Right lobe of liver (tissue), 6 donors: Measurements from ENCODE around the gene TMEM190. TPM values are rescaled to one million over a fixed set of nuclear protein-coding genes. Genes with fewer than 3 reads are reported as not detected.
A peak's percentile ranks its signal among the peaks of the same experiment; 100 is the strongest.
"Not testable (repeated sequence)": the region's sequence is repeated elsewhere in the genome, so short reads cannot be mapped to it uniquely, and the experiment has no call there.

Experiments
- ATAC-seq, 4 donors: fragments of 200-7000 bp; cut with Tn5 transposase; one replicate each; pipeline ENCODE4 v1.9.1; 2020; ENCODE audit warnings: mild to moderate bottlenecking in 4 of 4, moderate library complexity in 4 of 4
- DNase-seq, 3 donors: peaks; one replicate each; pipeline ENCODE4 v3.0.0-alpha.2; 2020
- H3K27ac ChIP-seq, 3 donors: fragments of 200-600 bp; one replicate each; pipeline ENCODE4 v1.8.0; 2022
- H3K27me3 ChIP-seq, 2 donors: fragments of 200-600 bp; one replicate each; pipeline ENCODE4 v1.8.0; 2022
- H3K36me3 ChIP-seq, 4 donors: fragments of 200-600 bp; sonication (generic) in 1 of 4; one replicate each; pipeline versions ENCODE4 v1.5.1 to v1.8.0; 2017 to 2022; ENCODE audit warnings: control low read depth in 1 of 4
- H3K4me1 ChIP-seq, 4 donors: fragments of 200-600 bp; sonication (generic) in 1 of 4; one replicate each; pipeline versions ENCODE4 v1.5.1 to v1.8.0; 2017 to 2022; ENCODE audit warnings: control low read depth in 1 of 4
- H3K4me3 ChIP-seq, 3 donors: fragments of 200-600 bp; one replicate each; pipeline ENCODE4 v1.8.0; 2022
- H3K9me3 ChIP-seq, 4 donors: fragments of 200-600 bp; sonication (generic) in 1 of 4; one replicate each; pipeline versions ENCODE4 v1.5.1 to v1.8.0; 2017 to 2022; ENCODE audit warnings: control low read depth in 1 of 4
- POLR2A ChIP-seq: fragments of 450-650 bp; IDR thresholded peaks from one replicate; pipeline ENCODE4 v1.6.1; 2017; ENCODE audit warnings: antibody characterized with exemption, mild to moderate bottlenecking
- WGBS: methylation state at CpG from one replicate; pipeline ENCODE4 v1.1.6; 2018; ENCODE audit warnings: low coverage, low lambda C conversion rate; ENCODE audit not compliant: insufficient coverage; ENCODE audit errors: missing lambda C conversion rate; 5-methylcytosine and 5-hydroxymethylcytosine counted together
- intact Hi-C, 2 donors: fragments of 100-400 bp; cut with DNase I; formaldehyde crosslinking; loops; one replicate each; pipeline versions ENCODE4 v1.11.2 to v1.14.1; 2022
- total RNA-seq, 6 experiments: library from RNA; depleted of rRNA in 2 of 6; stranded (reverse); fragments of >200 nt in 2 of 6; fragmentation: NEBNext Ultra II Directional in 3 of 6; extraction: Animal tissue kit (Norgen Biotek cat#: 25700) in 3 of 6; gene quantifications; one replicate each; pipeline versions ENCODE4 v1.1.0 to v1.2.4, GENCODE V29; 2016 to 2023
- TF ChIP-seq, protein P1 (sequence below), 4 donors: fragments of 200-600 bp in 3 of 4; fragments of 450-650 bp in 1 of 4; IDR thresholded peaks; one replicate each; pipeline versions ENCODE4 v1.5.1 to v1.8.0; 2016 to 2022; ENCODE audit warnings: antibody characterized with exemption in 4 of 4, mild to moderate bottlenecking in 2 of 4
- donor health status: DM: no; HTN: yes; CAD: no.
- donor health status: DM: no; HTN: no; CAD: no.
- donor health status: DM: no; HTN: no; CAD: no.
- donor health status: DM: no; HTN: yes; CAD: no.
- donor health status: DM: no; HTN: yes; CAD: no.

The TMEM190 gene
- total RNA-seq, 6 experiments from 2014 or later, result not detected

GRCh38 chr19:55406091-55406825 lies 29.6 kb downstream of the TMEM190 start:
- DNase-seq (no peak), ATAC-seq (no peak)
- TF ChIP-seq POLR2A, result no peak
- TF ChIP-seq, protein P1, sequence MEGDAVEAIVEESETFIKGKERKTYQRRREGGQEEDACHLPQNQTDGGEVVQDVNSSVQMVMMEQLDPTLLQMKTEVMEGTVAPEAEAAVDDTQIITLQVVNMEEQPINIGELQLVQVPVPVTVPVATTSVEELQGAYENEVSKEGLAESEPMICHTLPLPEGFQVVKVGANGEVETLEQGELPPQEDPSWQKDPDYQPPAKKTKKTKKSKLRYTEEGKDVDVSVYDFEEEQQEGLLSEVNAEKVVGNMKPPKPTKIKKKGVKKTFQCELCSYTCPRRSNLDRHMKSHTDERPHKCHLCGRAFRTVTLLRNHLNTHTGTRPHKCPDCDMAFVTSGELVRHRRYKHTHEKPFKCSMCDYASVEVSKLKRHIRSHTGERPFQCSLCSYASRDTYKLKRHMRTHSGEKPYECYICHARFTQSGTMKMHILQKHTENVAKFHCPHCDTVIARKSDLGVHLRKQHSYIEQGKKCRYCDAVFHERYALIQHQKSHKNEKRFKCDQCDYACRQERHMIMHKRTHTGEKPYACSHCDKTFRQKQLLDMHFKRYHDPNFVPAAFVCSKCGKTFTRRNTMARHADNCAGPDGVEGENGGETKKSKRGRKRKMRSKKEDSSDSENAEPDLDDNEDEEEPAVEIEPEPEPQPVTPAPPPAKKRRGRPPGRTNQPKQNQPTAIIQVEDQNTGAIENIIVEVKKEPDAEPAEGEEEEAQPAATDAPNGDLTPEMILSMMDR (IDR thresholded peaks at IDR 0.05), result no peak
- WGBS, result 76% methylated on average over 13 of the region's 14 CpGs
- H3K27me3 ChIP-seq, result no peaks in the 10 kb centered on the region
- H3K9me3 ChIP-seq, result no peaks in the 10 kb centered on the region
- peaks cover 0 to 17% (median 3%) of the 10 kb centered on the region in 4 donors for H3K36me3 ChIP-seq
- H3K27ac ChIP-seq, result no peak overlapping the region
- no peak overlapping the region for H3K4me3 ChIP-seq
- peaks cover 0 to 2% (median 0%) of the 10 kb centered on the region in 4 donors for H3K4me1 ChIP-seq
- intact Hi-C loops, result loop anchor here in 1 of 2 donors (10.0 kb wide), 1 partner anchor 101 kb away; no protein-coding TSS in a partner anchor

DNA sequence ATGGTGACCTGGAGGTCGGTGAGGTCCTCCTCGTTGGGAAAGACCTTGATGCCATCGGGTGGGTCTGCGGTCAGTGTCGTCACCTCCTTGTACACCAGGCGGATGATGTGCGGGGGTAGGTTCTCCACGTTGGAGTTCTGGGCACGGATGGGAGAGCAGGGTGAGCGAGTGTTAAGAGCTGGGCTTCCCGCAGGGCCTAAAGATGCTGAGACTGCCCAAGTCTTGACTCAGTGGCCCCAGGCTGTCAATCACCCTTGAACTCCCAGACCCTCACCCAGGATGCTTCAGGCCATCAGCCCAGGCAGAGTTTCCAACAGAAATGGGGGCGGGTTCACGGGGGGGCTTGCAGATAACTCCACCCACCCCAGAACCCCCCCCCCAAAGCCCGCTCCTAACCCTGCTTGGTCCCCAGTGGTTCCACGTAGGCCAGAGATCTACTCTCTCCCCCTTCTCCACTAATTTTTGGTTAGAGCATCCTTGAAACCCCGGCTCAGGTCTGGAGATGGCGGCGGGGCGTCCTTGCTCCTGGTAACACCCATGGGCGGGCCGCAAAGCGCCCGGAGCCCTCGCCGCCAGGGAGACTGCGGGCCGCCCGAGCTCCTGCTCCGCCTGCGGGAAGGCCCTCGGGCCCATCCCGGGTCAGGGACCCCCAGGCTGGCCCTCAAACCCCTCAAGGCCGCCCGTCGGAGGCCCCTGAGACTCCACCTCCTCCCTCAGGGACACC lies 30.4 kb downstream of the TMEM190 start:
- Histone ChIP-seq H3K36me3 (peaks cover 0 to 14% (median 3%) of the 10 kb centered on the region in 4 donors), H3K9me3 (no peaks in the 10 kb centered on the region), H3K4me3 (peak overlapping the region; percentile 71 to 88 (median 83)), H3K27me3 (no peaks in the 10 kb centered on the region), H3K27ac (peak overlapping the region; percentile 90 to 95 (median 92)), H3K4me1 (peaks cover 0 to 2% (median 0%) of the 10 kb centered on the region in 4 donors)
- WGBS, result 25% methylated on average over 2 of the region's 35 CpGs
- ATAC-seq (peak in 1 of 4 donors; percentile 1), DNase-seq (peak in 2 of 3 donors; percentile 50 to 65)
- intact Hi-C loops, result loop anchor here in 1 of 2 donors (10.0 kb wide), 1 partner anchor 102 kb away; no protein-coding TSS in a partner anchor
- no peak for TF ChIP-seq POLR2A
- TF ChIP-seq, protein P1 (IDR thresholded peaks at IDR 0.05), result no peak

DNA sequence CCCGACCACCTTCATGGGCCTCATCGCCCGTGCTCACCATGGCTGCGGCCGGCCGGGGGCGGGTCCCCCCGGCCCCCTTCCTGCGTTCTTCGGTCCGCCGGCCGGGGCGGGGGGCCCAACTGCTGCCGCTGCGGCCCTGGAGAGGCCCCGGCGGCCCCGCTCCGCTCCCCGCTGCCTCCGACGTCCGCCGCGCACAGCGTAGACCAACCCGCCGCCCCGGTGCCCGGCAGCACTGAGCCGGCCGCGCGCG lies 30.8 kb downstream of the TMEM190 start, which contains the start of gene UBE2S:
UBE2S (minus strand) TSS at position 239 of the 250 bp plus-strand sequence; CDS start at position 40, 199 bp downstream.
- DNase-seq, ATAC-seq, H3K4me1 ChIP-seq, H3K27me3 ChIP-seq, H3K9me3 ChIP-seq: not testable (repeated sequence)
- intact Hi-C loops, result loop anchor here in 1 of 2 donors (10.0 kb wide), 1 partner anchor 103 kb away; no protein-coding TSS in a partner anchor
- peak; percentile 99 for TF ChIP-seq POLR2A
- Histone ChIP-seq H3K27ac (peak within 1 kb of the TSS; percentile 90 to 95 (median 92)), H3K4me3 (peak within 1 kb of the TSS; percentile 71 to 88 (median 83)), H3K36me3 (peaks cover 0 to 12% (median 1%) of the 10 kb centered on the region in 4 donors)
- WGBS, result 0% methylated on average over 3 of the region's 36 CpGs

GRCh38 chr19:55407800-55408532 lies 31.3 kb downstream of the TMEM190 start:
- Histone ChIP-seq H3K27ac (peak overlapping the region; percentile 90 to 95 (median 92)), H3K4me1 (peaks cover 0 to 2% (median 0%) of the 10 kb centered on the region in 4 donors), H3K36me3 (peaks cover 0 to 10% (median 1%) of the 10 kb centered on the region in 4 donors), H3K9me3 (no peaks in the 10 kb centered on the region), H3K4me3 (peak overlapping the region; percentile 71 to 88 (median 83)), H3K27me3 (no peaks in the 10 kb centered on the region)
- ATAC-seq (peak; percentile 97), DNase-seq (peak; percentile 98 to 99 (median 99))
- intact Hi-C loops, result loop anchor here in 1 of 2 donors (10.0 kb wide), 1 partner anchor 103 kb away; no protein-coding TSS in a partner anchor
- under 1% methylated on average over 41 of the region's 72 CpGs for WGBS
- TF ChIP-seq POLR2A, result no peak
- TF ChIP-seq, protein P1 (IDR thresholded peaks at IDR 0.05), result no peak
